ENCODE results near the gene NUMB.

NUMB gene

GRCh38 chr14:73325630-73326299 is 132.6 kb downstream of the NUMB start:
- Histone ChIP-seq H3K4me2 (ENCODE audit: insufficient read depth, low read length, poor library complexity, severe bottlenecking) (no peak overlapping the region), H2BK120ac (ENCODE audit: low read depth, low read length) (no peak overlapping the region), H3K4me1 (ENCODE audit: control insufficient read depth in 2 of 2, insufficient read depth in 1 of 2, low read depth in 1 of 2, low read length in 2 of 2) (peaks cover 3 to 5% of the 10 kb centered on the region in 2 donors), H3K36me3 (replicated peaks in 1 of 2; ENCODE audit: control insufficient read depth in 2 of 2, insufficient read depth in 2 of 2, low read length in 2 of 2) (no peaks in the 10 kb centered on the region), H3K23ac (ENCODE audit: low read depth, low read length, poor library complexity) (no peak overlapping the region), H2BK12ac (ENCODE audit: low read length) (no peak overlapping the region), H3K9ac (ENCODE audit: low read depth, low read length, poor library complexity) (no peak overlapping the region), H3K9me3 (replicated peaks in 1 of 2; ENCODE audit: control insufficient read depth in 2 of 2, insufficient read depth in 1 of 2, low read depth in 1 of 2, low read length in 2 of 2) (no peaks in the 10 kb centered on the region), H2AK5ac (ENCODE audit: low read depth, low read length) (no peak overlapping the region), H4K91ac (ENCODE audit: low read depth, low read length, poor library complexity) (no peak overlapping the region), H4K8ac (ENCODE audit: low read depth, low read length) (no peak overlapping the region), H3K14ac (ENCODE audit: low read length) (no peak overlapping the region), H3K4me3 (ENCODE audit: low read length in 2 of 2) (no peak overlapping the region), H3K27me3 (ENCODE audit: control insufficient read depth in 3 of 3, insufficient read depth in 3 of 3, low read depth in 1 of 3, low read length in 3 of 3) (no peaks in the 10 kb centered on the region), H3K4ac (ENCODE audit: low read length) (no peak overlapping the region), H3K27ac (replicated peaks; ENCODE audit: low read length) (no peak overlapping the region), H3K79me1 (ENCODE audit: low read depth, low read length) (no peaks in the 10 kb centered on the region), H2BK5ac (ENCODE audit: low read length) (no peak overlapping the region), H2BK15ac (ENCODE audit: low read length) (no peak overlapping the region), H3K18ac (ENCODE audit: low read length) (no peak overlapping the region), H2AFZ (ENCODE audit: low read length) (no peak overlapping the region)
- WGBS, 2 donors (ENCODE audit: extremely low coverage in 2 of 2, insufficient read length in 2 of 2, insufficient replicate concordance in 1 of 2): no CpG with 5 or more reads among the region's 1 CpG
- no peak for DNase-seq (ENCODE audit: low spot score)

- H4K8ac ChIP-seq (ENCODE audit: low read depth, low read length): no peak overlapping the region
- no peak overlapping the region for H2BK120ac ChIP-seq (ENCODE audit: low read depth, low read length)
- H2BK12ac ChIP-seq (ENCODE audit: low read length): no peak overlapping the region
- H3K4me3 ChIP-seq (ENCODE audit: low read length in 2 of 2): no peak overlapping the region
- no CpG with 5 or more reads among the region's 1 CpG for WGBS, 2 donors (ENCODE audit: extremely low coverage in 2 of 2, insufficient read length in 2 of 2, insufficient replicate concordance in 1 of 2)
- DNase-seq (ENCODE audit: low spot score): no peak
- no peak overlapping the region for H3K4ac ChIP-seq (ENCODE audit: low read length)
- no peak overlapping the region for H2AFZ ChIP-seq (ENCODE audit: low read length)
- no peaks in the 10 kb centered on the region for H3K27me3 ChIP-seq (ENCODE audit: control insufficient read depth in 3 of 3, insufficient read depth in 3 of 3, low read depth in 1 of 3, low read length in 3 of 3)
- no peaks in the 10 kb centered on the region for H3K36me3 ChIP-seq (replicated peaks in 1 of 2; ENCODE audit: control insufficient read depth in 2 of 2, insufficient read depth in 2 of 2, low read length in 2 of 2)
- no peak overlapping the region for H3K14ac ChIP-seq (ENCODE audit: low read length)
- H2BK5ac ChIP-seq (ENCODE audit: low read length): no peak overlapping the region
- H3K4me2 ChIP-seq (ENCODE audit: insufficient read depth, low read length, poor library complexity, severe bottlenecking): no peak overlapping the region
- H3K23ac ChIP-seq (ENCODE audit: low read depth, low read length, poor library complexity): no peak overlapping the region
- no peaks in the 10 kb centered on the region for H3K79me1 ChIP-seq (ENCODE audit: low read depth, low read length)
- peaks cover 3 to 5% of the 10 kb centered on the region in 2 donors for H3K4me1 ChIP-seq (ENCODE audit: control insufficient read depth in 2 of 2, insufficient read depth in 1 of 2, low read depth in 1 of 2, low read length in 2 of 2)
- no peak overlapping the region for H2AK5ac ChIP-seq (ENCODE audit: low read depth, low read length)
- no peak overlapping the region for H2BK15ac ChIP-seq (ENCODE audit: low read length)
- H3K9ac ChIP-seq (ENCODE audit: low read depth, low read length, poor library complexity): no peak overlapping the region
- H3K27ac ChIP-seq (replicated peaks; ENCODE audit: low read length): no peak overlapping the region
- no peak overlapping the region for H4K91ac ChIP-seq (ENCODE audit: low read depth, low read length, poor library complexity)
- H3K18ac ChIP-seq (ENCODE audit: low read length): no peak overlapping the region
- no peaks in the 10 kb centered on the region for H3K9me3 ChIP-seq (replicated peaks in 1 of 2; ENCODE audit: control insufficient read depth in 2 of 2, insufficient read depth in 1 of 2, low read depth in 1 of 2, low read length in 2 of 2)
Measured at GRCh38 chr14:73325063-73325462, 133.3 kb downstream of the NUMB start.

GRCh38 chr14:73324533-73324932 is 133.8 kb downstream of the NUMB start:
- H3K27me3 ChIP-seq (ENCODE audit: control insufficient read depth in 3 of 3, insufficient read depth in 3 of 3, low read depth in 1 of 3, low read length in 3 of 3): no peaks in the 10 kb centered on the region
- H3K23ac ChIP-seq (ENCODE audit: low read depth, low read length, poor library complexity): no peak overlapping the region
- no peak for DNase-seq (ENCODE audit: low spot score)
- no peak overlapping the region for H3K27ac ChIP-seq (replicated peaks; ENCODE audit: low read length)
- no peak overlapping the region for H2AFZ ChIP-seq (ENCODE audit: low read length)
- no CpG with 5 or more reads among the region's 1 CpG for WGBS, 2 donors (ENCODE audit: extremely low coverage in 2 of 2, insufficient read length in 2 of 2, insufficient replicate concordance in 1 of 2)
- no peak overlapping the region for H3K14ac ChIP-seq (ENCODE audit: low read length)
- H3K9me3 ChIP-seq (replicated peaks in 1 of 2; ENCODE audit: control insufficient read depth in 2 of 2, insufficient read depth in 1 of 2, low read depth in 1 of 2, low read length in 2 of 2): no peaks in the 10 kb centered on the region
- no peak overlapping the region for H2BK12ac ChIP-seq (ENCODE audit: low read length)
- no peaks in the 10 kb centered on the region for H3K36me3 ChIP-seq (replicated peaks in 1 of 2; ENCODE audit: control insufficient read depth in 2 of 2, insufficient read depth in 2 of 2, low read length in 2 of 2)
- H2BK15ac ChIP-seq (ENCODE audit: low read length): no peak overlapping the region
- H4K91ac ChIP-seq (ENCODE audit: low read depth, low read length, poor library complexity): no peak overlapping the region
- H3K4me3 ChIP-seq (ENCODE audit: low read length in 2 of 2): no peak overlapping the region
- no peak overlapping the region for H4K8ac ChIP-seq (ENCODE audit: low read depth, low read length)
- peaks cover 3 to 5% of the 10 kb centered on the region in 2 donors for H3K4me1 ChIP-seq (ENCODE audit: control insufficient read depth in 2 of 2, insufficient read depth in 1 of 2, low read depth in 1 of 2, low read length in 2 of 2)
- H3K4ac ChIP-seq (ENCODE audit: low read length): no peak overlapping the region
- no peaks in the 10 kb centered on the region for H3K79me1 ChIP-seq (ENCODE audit: low read depth, low read length)
- no peak overlapping the region for H2AK5ac ChIP-seq (ENCODE audit: low read depth, low read length)
- no peak overlapping the region for H3K4me2 ChIP-seq (ENCODE audit: insufficient read depth, low read length, poor library complexity, severe bottlenecking)
- H3K18ac ChIP-seq (ENCODE audit: low read length): no peak overlapping the region
- no peak overlapping the region for H2BK5ac ChIP-seq (ENCODE audit: low read length)
- H2BK120ac ChIP-seq (ENCODE audit: low read depth, low read length): no peak overlapping the region
- H3K9ac ChIP-seq (ENCODE audit: low read depth, low read length, poor library complexity): no peak overlapping the region

- Histone ChIP-seq H3K27me3 (ENCODE audit: control insufficient read depth in 3 of 3, insufficient read depth in 3 of 3, low read depth in 1 of 3, low read length in 3 of 3) (no peaks in the 10 kb centered on the region), H3K9me3 (replicated peaks in 1 of 2; ENCODE audit: control insufficient read depth in 2 of 2, insufficient read depth in 1 of 2, low read depth in 1 of 2, low read length in 2 of 2) (no peaks in the 10 kb centered on the region), H4K8ac (ENCODE audit: low read depth, low read length) (no peak overlapping the region), H2AFZ (ENCODE audit: low read length) (no peak overlapping the region), H3K27ac (replicated peaks; ENCODE audit: low read length) (no peak overlapping the region), H2BK5ac (ENCODE audit: low read length) (no peak overlapping the region), H4K91ac (ENCODE audit: low read depth, low read length, poor library complexity) (no peak overlapping the region), H3K9ac (ENCODE audit: low read depth, low read length, poor library complexity) (no peak overlapping the region), H2BK120ac (ENCODE audit: low read depth, low read length) (no peak overlapping the region), H2BK12ac (ENCODE audit: low read length) (no peak overlapping the region), H3K4me2 (ENCODE audit: insufficient read depth, low read length, poor library complexity, severe bottlenecking) (no peak overlapping the region), H3K4ac (ENCODE audit: low read length) (no peak overlapping the region), H3K36me3 (replicated peaks in 1 of 2; ENCODE audit: control insufficient read depth in 2 of 2, insufficient read depth in 2 of 2, low read length in 2 of 2) (no peaks in the 10 kb centered on the region), H3K79me1 (ENCODE audit: low read depth, low read length) (no peaks in the 10 kb centered on the region), H3K4me1 (ENCODE audit: control insufficient read depth in 2 of 2, insufficient read depth in 1 of 2, low read depth in 1 of 2, low read length in 2 of 2) (peaks cover 3 to 5% of the 10 kb centered on the region in 2 donors), H2AK5ac (ENCODE audit: low read depth, low read length) (no peak overlapping the region), H3K4me3 (ENCODE audit: low read length in 2 of 2) (no peak overlapping the region), H3K23ac (ENCODE audit: low read depth, low read length, poor library complexity) (no peak overlapping the region), H2BK15ac (ENCODE audit: low read length) (no peak overlapping the region), H3K18ac (ENCODE audit: low read length) (no peak overlapping the region), H3K14ac (ENCODE audit: low read length) (no peak overlapping the region)
- no CpG with 5 or more reads among the region's 3 CpGs for WGBS, 2 donors (ENCODE audit: extremely low coverage in 2 of 2, insufficient read length in 2 of 2, insufficient replicate concordance in 1 of 2)
- no peak for DNase-seq (ENCODE audit: low spot score)
Measured at GRCh38 chr14:73323896-73324399, 134.4 kb downstream of the NUMB start.

Data from neuronal stem cell (in vitro differentiated cells).